Retinal pigment epithelial cell (primary cell): ENCODE data around the gene PTAFR.

Source experiments
- DNase-seq: peaks from one replicate; pipeline ENCODE4 v3.0.0-alpha.2; 2010; ENCODE audit warnings: low read depth
- H3K4me3 ChIP-seq: 2 replicates; pipeline ENCODE4 v1.5.1; 2011; ENCODE audit warnings: mild to moderate bottlenecking, low read length, control low read depth, moderate library complexity
- TF ChIP-seq, protein P1 (sequence below): conservative IDR thresholded peaks from 2 replicates; pipeline ENCODE4 v1.5.1; 2011; ENCODE audit warnings: low read depth, low read length, control low read depth, inconsistent platforms

PTAFR gene

DNA sequence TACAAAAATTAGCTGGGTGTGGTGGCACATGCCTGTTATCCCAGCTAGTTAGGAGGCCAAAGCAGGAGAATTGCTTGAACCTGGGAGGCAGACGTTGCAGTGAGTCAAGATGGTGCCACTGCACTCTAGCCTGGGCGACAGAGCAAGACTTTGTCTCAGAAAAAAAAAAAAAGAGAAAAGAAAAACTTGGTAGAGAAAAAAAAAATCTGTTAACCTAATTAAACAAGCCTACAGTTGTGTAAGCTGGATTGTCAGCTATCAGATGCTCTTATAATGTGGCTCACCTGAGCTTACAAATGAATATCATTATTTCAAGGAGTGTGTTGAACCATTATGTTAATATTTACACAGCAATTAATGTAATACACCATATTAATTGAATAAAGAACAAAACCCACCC, 61.6 kb downstream of the PTAFR start:
- TF ChIP-seq, protein P1, sequence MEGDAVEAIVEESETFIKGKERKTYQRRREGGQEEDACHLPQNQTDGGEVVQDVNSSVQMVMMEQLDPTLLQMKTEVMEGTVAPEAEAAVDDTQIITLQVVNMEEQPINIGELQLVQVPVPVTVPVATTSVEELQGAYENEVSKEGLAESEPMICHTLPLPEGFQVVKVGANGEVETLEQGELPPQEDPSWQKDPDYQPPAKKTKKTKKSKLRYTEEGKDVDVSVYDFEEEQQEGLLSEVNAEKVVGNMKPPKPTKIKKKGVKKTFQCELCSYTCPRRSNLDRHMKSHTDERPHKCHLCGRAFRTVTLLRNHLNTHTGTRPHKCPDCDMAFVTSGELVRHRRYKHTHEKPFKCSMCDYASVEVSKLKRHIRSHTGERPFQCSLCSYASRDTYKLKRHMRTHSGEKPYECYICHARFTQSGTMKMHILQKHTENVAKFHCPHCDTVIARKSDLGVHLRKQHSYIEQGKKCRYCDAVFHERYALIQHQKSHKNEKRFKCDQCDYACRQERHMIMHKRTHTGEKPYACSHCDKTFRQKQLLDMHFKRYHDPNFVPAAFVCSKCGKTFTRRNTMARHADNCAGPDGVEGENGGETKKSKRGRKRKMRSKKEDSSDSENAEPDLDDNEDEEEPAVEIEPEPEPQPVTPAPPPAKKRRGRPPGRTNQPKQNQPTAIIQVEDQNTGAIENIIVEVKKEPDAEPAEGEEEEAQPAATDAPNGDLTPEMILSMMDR: no peak
- H3K4me3 ChIP-seq: no peak overlapping the region
- no peak for DNase-seq

DNA sequence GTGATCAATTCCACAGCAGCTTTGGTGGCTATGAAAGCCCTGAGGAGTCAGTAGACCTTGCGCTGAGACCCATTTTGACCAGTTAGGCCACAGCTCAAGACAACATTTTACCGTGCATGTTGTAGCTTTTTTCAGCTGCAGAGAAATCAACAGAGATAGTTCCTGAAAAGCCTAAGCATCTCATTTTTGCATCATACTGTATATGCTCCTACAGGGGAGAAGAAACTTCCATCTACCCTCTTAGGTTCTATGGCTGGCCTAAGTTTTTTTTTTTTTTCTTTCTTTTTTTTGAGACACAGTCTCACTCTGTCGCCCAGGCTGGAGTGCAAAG, 63.3 kb downstream of the PTAFR start:
- no peak for DNase-seq
- H3K4me3 ChIP-seq: no peak overlapping the region
- TF ChIP-seq, protein P1: peak; percentile 42

DNA sequence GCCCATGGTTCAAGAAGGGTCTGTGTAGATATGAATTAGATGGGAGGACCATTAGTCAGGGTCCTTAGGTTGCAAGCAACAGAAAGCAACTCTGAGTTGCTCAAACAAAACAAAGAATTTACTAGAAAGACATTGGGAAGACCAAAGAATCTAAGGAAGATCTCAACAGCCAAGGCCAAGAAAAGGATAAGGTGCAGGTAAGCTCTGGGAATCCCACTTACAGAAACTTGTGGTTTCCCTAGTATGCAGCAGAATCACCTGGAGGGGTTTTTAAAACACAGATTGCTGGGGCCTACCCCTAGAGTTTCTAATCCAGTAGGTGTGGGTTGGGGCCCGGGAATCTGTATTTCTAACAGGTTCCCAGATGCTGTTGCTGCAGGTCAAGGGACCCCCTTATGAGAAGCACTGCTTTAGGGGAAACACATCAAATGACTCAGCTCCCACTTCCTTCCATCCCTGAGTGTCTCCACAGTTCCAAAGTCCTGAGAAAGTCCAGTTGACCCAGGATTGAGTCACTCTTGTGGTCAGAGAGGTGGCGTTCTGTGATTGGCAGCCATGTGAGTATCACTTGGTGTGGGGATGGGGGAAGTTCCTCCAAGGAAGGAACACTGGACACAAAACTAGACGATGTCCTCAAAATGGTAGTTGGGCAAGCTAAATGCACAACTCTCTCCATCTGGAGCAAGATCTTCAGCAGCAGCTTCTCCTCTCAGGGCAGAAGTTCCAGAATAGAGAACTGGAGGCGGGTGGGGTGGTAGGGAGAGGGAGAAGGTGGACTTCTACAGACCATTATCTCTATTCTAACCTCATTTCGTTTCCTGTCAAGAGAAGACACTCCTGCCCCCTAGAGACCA, 63.9 kb downstream of the PTAFR start:
- TF ChIP-seq, protein P1: no peak
- DNase-seq: no peak
- H3K4me3 ChIP-seq: no peak overlapping the region

GRCh38 chr1:28111157-28111556, 65.3 kb downstream of the PTAFR start:
- DNase-seq: no peak

DNA sequence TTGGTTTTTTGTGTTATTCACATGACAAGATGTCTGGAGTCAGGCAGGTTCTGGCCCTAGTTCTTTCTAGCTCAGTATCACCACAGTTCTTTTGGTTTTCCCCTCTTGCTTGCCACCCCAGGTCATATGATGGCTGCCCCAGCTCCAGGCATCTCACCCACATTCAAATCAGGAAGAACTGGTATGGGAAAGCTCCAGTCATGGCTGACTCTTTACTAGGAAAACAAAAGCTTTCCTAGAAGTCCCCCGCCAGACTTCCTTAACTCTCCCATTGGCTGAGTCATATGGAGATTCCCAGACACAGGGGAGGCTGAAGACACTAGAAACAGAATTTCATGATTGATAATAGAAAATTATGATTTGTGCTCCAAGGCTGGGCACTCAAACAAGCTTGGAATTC, 65.9 kb downstream of the PTAFR start:
- no peak overlapping the region for H3K4me3 ChIP-seq
- DNase-seq: no peak
- TF ChIP-seq, protein P1: no peak

More at GRCh38 chr1:28111157-28111556, 65.3 kb downstream of the PTAFR start:
- no peak overlapping the region for H3K4me3 ChIP-seq
- TF ChIP-seq, protein P1: no peak

DNA sequence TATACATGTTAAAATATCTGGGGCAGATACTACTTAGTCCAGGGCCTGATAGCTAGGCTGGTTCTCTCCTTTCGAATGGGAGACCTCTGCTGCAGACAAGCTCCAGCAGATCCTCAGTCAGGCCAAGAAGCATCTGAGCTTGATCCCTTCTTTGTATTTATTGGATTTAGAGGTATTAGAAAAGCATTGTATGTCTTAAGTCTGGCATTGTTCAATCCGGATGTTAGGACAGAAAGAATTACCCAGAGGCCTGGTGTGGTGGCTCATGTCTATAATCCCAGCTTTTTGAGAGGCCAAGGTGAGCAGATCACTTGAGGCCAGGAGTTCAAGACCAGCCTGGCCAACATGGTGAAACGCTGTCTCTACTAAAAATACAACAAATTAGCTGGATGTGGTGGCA, 66.9 kb downstream of the PTAFR start:
- TF ChIP-seq, protein P1: no peak
- no peak for DNase-seq
- H3K4me3 ChIP-seq: no peak overlapping the region

DNA sequence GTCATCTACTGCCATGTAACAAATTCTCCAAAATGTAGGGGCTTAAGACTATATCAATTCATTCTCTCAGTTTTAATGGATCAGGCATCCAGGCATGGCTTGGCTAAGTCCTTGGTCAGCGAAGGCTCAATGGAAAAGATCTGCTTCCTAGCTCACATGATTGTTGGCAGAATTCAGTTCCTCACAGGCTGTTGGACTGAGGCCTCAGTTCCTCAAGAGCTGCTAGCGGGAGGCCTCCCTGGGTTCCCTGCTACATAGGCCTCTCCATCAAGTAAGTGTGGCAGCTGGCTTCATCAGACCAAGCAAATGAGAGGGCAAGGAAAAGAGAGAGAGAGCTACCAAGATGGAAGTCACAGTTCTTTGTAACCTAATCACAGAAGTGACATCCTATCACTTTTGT, 68.5 kb downstream of the PTAFR start:
- TF ChIP-seq, protein P1: no peak
- no peak for DNase-seq

More for the DNA sequence above, 68.5 kb downstream of the PTAFR start:
- H3K4me3 ChIP-seq: no peak overlapping the region
